GM13977 (cell line): ENCODE measurements around the gene ATRNL1.

Source experiments
- DNase-seq: peaks from one replicate; pipeline ENCODE4 v3.0.0; 2012; ENCODE audit warnings: low spot score
- in situ Hi-C: fragments of 300-500 bp; cut with MboI; formaldehyde crosslinking; loops from one replicate; pipeline ENCODE4 v1.12.0; 2022; ENCODE audit warnings: low sequenced_read_pairs, low pct_unique_long_range_greater_than_20kb, mixed read lengths, inconsistent platforms; ENCODE audit not compliant: unreplicated experiment
- TF ChIP-seq, protein P1 (sequence below): IDR thresholded peaks from 2 replicates; pipeline ENCODE4 v1.5.1; 2012; ENCODE audit warnings: mild to moderate bottlenecking, control low read depth; ENCODE audit not compliant: insufficient read depth; ENCODE audit errors: extremely low read depth, missing control alignments

ATRNL1 gene

DNA sequence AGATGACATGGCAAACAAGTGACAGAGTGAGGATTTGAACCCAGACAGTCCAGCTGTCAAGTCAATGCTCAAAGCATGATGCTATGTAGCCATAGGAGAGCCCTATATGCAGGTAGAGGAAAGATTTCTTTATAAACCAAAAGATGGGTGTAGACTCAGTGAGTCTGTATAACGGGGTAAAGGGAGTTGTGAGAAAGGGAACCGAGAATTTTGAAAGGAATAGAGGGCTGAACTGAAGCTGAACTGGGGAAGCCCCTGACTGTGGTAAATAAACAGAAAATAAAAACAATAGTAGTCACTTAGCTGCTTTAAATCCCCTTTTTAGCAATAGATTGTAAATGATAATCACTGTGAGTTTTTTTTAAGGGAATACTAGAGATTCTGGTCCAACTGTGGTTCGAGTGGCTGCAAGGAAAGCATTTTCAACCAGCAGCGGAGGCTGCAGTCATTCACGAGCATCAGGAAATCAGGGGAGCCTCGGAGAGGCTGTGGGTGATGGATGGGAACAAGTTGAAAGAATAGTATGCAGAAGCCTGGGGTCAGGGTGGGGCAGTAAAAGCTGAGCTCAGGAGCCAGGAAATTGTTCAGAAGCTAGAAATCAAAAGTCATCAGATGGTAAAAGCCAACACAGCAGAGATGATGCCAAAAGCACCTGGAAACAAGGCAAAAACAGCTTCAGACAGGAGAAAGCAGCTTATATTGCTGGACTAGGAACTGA is 786.4 kb downstream of the ATRNL1 start:
- TF ChIP-seq, protein P1, sequence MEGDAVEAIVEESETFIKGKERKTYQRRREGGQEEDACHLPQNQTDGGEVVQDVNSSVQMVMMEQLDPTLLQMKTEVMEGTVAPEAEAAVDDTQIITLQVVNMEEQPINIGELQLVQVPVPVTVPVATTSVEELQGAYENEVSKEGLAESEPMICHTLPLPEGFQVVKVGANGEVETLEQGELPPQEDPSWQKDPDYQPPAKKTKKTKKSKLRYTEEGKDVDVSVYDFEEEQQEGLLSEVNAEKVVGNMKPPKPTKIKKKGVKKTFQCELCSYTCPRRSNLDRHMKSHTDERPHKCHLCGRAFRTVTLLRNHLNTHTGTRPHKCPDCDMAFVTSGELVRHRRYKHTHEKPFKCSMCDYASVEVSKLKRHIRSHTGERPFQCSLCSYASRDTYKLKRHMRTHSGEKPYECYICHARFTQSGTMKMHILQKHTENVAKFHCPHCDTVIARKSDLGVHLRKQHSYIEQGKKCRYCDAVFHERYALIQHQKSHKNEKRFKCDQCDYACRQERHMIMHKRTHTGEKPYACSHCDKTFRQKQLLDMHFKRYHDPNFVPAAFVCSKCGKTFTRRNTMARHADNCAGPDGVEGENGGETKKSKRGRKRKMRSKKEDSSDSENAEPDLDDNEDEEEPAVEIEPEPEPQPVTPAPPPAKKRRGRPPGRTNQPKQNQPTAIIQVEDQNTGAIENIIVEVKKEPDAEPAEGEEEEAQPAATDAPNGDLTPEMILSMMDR: no peak
- in situ Hi-C loops: no loop called here
- peak; percentile 13 for DNase-seq

DNA sequence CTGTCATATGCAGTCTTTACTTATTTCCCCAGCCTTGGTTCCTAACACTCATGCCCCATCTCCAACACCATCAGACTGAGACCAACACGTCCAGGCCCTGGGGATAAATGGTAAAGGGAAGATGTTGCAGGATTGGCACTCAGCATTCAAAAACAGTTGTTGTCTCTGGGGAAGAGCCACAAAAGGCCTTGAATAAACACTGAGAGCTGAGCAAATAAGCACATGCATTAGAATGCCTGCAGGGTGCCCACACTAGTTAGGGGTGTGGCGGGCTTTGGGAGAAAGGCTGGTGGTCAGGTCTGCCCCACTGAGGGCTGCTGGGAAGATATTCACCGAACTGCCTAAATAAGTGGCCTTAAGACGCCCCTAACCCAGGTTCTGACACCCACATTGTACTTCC is 788.9 kb downstream of the ATRNL1 start:
- TF ChIP-seq, protein P1: no peak
- in situ Hi-C loops: no loop called here
- DNase-seq: no peak

DNA sequence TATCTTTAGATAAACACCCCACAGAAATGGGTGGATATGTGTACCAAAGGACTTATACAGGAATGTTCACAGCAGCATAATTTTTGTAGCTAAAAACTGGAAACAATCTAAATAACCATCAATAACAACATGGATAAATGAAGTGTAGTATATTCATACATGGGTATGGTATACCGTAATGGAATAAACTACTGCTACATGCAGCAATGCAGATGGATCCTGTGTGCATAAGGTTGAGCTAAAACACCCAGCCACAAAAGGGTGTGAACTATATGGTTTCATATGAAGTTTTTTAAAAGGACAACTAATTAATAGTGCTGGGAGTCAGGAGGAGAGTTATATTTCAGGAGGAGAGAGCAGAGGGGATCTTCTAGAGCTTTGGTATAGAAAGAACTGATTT is 790.2 kb downstream of the ATRNL1 start:
- TF ChIP-seq, protein P1: no peak
- DNase-seq: no peak
- in situ Hi-C loops: no loop called here

DNA sequence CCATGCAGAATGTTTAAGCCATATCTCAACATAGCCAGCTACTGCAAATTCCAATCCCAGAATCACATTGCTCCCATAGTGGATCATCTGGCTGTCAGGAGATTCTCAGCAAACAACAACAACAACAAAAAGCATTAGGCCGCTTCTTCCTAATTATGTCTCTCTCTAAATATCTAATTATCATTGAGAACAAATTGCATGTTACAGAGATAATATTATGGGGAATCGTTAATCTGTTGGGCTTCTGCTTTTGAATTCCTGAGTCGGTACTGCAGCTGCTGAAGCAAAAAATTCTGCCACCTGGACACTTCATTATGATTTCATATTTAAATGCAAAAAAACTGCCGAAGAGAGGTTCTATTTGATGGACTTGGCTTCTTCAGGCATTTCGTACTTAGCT is 791.2 kb downstream of the ATRNL1 start:
- in situ Hi-C loops: no loop called here
- TF ChIP-seq, protein P1: no peak
- no peak for DNase-seq

DNA sequence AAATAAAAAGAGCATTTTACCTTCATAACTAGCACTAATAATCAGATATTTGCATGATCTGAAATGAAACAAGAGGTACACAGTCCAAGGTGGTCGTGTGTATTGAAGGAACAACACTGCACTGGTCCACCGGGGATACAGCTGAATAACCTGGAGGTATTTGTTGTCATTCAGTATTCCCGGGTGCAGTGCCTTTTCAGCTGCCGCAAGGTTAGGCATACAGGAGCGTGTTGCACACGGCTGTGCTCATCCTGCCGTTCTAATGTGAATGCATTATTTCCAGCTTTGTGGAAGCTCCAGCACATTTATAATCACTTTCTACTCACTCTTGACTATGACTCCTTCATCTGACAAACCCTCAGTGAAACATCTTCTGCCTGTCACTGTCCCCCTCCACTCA is 802.0 kb downstream of the ATRNL1 start:
- no peak for DNase-seq
- in situ Hi-C loops: no loop called here
- TF ChIP-seq, protein P1: no peak

DNA sequence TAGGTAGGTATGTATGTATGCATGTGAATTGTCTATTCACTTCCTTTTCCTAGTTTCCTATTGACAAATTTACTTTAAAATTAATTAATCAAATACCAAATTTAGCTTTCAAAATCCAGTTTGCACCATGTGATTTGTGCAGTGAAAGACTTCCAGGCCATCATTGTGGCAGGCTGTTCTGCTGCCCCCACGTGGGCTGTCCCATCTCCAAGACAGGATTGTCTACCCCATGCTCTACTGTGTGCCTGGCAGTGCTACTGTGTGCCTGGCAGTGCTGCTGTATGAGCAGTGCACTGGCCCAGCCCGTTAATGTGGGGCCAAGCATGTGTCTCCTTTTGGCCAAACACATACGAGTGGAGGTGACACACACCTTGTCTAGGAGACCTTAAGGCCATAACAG is 805.1 kb downstream of the ATRNL1 start:
- DNase-seq: no peak
- in situ Hi-C loops: no loop called here
- TF ChIP-seq, protein P1: no peak
